ENCODE measurements around the gene VPS26C. TPM values are rescaled to one million over a fixed set of nuclear protein-coding genes. Genes with fewer than 3 reads are reported as not detected.
"Not testable (repeated sequence)": the region's sequence is repeated elsewhere in the genome, so short reads cannot be mapped to it uniquely, and the experiment has no call there.

Gene VPS26C
- polyA plus RNA-seq, 2 of the 4 experiments (the other 2 are of a cell fraction), result 24.2 to 29.5 TPM

DNA sequence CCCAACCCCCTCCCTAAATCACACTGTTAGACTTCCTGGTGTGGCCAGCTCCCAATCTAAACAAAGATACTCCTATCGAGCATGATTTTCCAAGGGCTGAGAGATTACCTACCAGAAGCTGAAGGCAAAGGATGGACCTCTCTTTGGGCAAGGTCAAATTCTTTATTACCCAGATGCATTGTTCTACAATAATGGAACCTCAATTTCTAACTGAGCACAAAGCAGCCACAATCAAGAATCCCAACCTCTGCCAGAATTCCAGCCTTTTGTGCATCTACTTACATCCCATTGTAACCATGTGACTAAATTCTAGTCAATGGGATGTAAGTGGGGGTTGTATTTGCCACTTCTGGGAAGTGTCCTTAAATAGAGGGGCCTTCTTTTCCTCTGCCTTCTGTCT lies 24.9 kb upstream of the VPS26C start:
- Histone ChIP-seq H3K4me1 (no peaks in the 10 kb centered on the region), H3K27ac (no peak overlapping the region), H3K9me3 (no peaks in the 10 kb centered on the region), H3K4me2 (no peak overlapping the region), H3K4me3 (no peak overlapping the region)
- no peak for DNase-seq (ENCODE audit: low read depth in 1 of 2, low spot score in 1 of 2)
- FAIRE-seq, result no peak
- ATAC-seq, result no peak
- POLR2A ChIA-PET, result no interaction called here
- CTCF ChIA-PET, result no interaction called here
- no peak for TF ChIP-seq NFE2L2 (conservative IDR thresholded peaks at IDR 0.05; ENCODE audit: low read length)
- TF ChIP-seq FOSB (CRISPR knock-in tag; IDR thresholded peaks at IDR 0.05), result no peak
- TF ChIP-seq HDAC2 (IDR thresholded peaks at IDR 0.05), result no peak
- no peak for TF ChIP-seq RAD21 (conservative IDR thresholded peaks at IDR 0.05 in 1 of 2, IDR thresholded peaks at IDR 0.05 in 1 of 2)
- TF ChIP-seq GATA3 (IDR thresholded peaks at IDR 0.05; ENCODE audit: borderline replicate concordance), result no peak
- TF ChIP-seq SREBF2 (IDR thresholded peaks at IDR 0.05), result no peak
- no peak for TF ChIP-seq MAZ (IDR thresholded peaks at IDR 0.05; ENCODE audit: borderline replicate concordance, low read depth, low read length)
- no peak for TF ChIP-seq EHF (CRISPR knock-in tag; IDR thresholded peaks at IDR 0.05)
- no peak for TF ChIP-seq SMC3 (IDR thresholded peaks at IDR 0.05)
- no peak for TF ChIP-seq POLR2A (IDR thresholded peaks at IDR 0.05; ENCODE audit: low read length)
- TF ChIP-seq RARB (CRISPR knock-in tag; IDR thresholded peaks at IDR 0.05), result no peak
- TF ChIP-seq, protein P1, sequence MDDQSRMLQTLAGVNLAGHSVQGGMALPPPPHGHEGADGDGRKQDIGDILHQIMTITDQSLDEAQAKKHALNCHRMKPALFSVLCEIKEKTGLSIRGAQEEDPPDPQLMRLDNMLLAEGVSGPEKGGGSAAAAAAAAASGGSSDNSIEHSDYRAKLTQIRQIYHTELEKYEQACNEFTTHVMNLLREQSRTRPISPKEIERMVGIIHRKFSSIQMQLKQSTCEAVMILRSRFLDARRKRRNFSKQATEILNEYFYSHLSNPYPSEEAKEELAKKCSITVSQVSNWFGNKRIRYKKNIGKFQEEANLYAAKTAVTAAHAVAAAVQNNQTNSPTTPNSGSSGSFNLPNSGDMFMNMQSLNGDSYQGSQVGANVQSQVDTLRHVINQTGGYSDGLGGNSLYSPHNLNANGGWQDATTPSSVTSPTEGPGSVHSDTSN (IDR thresholded peaks at IDR 0.05), result no peak
- WGBS (ENCODE audit: missing lambda C conversion rate), result 23% methylated on average over 1 of the region's 1 CpG

DNA sequence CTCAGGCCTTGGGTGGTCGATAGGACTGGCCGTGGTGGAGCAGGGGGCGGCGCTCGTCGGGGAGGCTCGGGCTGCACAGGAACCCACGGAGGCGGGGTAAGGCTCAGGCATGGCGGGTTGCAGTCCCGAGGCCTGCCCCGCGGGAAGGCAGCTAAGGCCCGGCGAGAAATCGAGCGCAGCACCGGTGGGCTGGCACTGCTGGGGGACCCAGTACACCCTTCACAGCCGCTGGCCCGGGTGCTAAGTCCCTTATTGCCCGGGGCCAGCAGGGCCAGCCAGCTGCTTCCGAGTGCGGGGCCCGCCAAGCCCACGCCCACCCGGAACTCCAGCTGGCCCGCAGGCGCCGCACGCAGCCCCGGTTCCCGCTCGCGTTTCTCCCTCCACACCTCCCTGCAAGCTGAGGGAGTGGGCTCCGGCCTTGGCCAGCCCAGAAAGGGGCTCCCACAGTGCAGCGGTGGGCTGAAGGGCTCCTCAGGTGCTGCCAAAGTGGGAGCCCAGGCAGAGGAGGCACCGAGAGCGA lies 16.1 kb upstream of the VPS26C start:
- ATAC-seq; H3K4me1 ChIP-seq; H3K9me3 ChIP-seq; H3K27ac ChIP-seq; POLR2A ChIA-PET; H3K4me2 ChIP-seq; H3K4me3 ChIP-seq; DNase-seq (ENCODE audit: low read depth in 1 of 2, low spot score in 1 of 2); FAIRE-seq: not testable (repeated sequence)
- CTCF ChIA-PET, result interaction anchor here (1.2 kb wide), 1 partner anchor 15 kb away, joined by 6 read pairs; no protein-coding TSS in a partner anchor
- WGBS (ENCODE audit: missing lambda C conversion rate), result 84% methylated on average over 13 of the region's 38 CpGs

DNA sequence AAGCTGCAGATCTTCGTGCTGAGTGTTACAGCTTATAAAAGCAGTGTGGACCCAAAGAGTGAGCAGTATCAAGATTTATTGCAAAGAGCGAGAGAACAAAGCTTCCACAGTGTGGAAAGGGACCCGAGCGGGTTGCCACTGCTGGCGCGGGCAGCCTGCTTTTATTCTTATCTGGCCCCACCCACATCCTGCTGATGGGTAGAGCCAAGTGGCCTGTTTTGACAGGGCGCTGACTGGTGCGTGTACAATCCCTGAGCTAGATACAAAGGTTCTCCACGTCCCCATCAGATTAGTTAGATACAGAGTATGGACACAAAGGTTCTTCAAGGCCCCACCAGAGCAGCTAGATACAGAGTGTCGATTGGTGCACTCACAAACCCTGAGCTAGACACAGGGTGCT lies 15.5 kb upstream of the VPS26C start:
- POLR2A ChIA-PET, result not testable (repeated sequence)

DNA sequence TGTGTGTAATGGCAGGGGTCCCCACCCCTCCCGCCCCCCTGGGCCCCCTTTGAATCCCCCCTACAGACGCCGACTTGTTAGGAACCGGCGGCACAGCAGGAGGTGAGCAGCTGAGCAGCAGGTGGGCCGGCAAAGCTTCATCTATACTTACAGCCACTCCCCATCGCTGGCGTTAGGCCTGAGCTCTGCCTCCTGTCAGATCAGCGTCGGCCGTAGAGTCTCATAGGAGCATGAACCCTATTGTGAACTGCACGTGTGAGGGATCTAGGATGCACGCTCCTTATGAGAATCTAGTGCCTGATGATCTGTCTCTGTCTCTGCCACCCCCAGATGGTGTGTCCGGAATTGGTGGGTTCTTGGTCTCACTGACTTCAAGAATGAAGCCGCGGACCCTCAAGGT lies 14.9 kb upstream of the VPS26C start:
- no peak overlapping the region for H3K4me3 ChIP-seq
- H3K4me1 ChIP-seq, result no peaks in the 10 kb centered on the region
- no peak overlapping the region for H3K27ac ChIP-seq
- ChIA-PET CTCF (no interaction called here), POLR2A (interaction anchor here (0.6 kb wide), 1 partner anchor 85 kb away, joined by 3 read pairs; the partner anchor contains the start of gene DYRK1A)
- no peak overlapping the region for H3K4me2 ChIP-seq
- 59% methylated on average over 16 of the region's 16 CpGs for WGBS (ENCODE audit: missing lambda C conversion rate)
- TF ChIP-seq CEBPB (IDR thresholded peaks at IDR 0.05), result no peak
- TF ChIP-seq NFE2L2 (conservative IDR thresholded peaks at IDR 0.05; ENCODE audit: low read length), result no peak
- no peak for TF ChIP-seq GATA3 (IDR thresholded peaks at IDR 0.05; ENCODE audit: borderline replicate concordance)
- no peak for TF ChIP-seq EP300 (IDR thresholded peaks at IDR 0.05)
- no peak for TF ChIP-seq MYC (IDR thresholded peaks at IDR 0.05; ENCODE audit: borderline replicate concordance, low read length)
- TF ChIP-seq KDM5A (IDR thresholded peaks at IDR 0.05), result no peak
- no peak for TF ChIP-seq KDM1A (IDR thresholded peaks at IDR 0.05; ENCODE audit: low read depth)
- TF ChIP-seq RNF2 (IDR thresholded peaks at IDR 0.05; ENCODE audit: borderline replicate concordance, low read depth), result no peak
- no peak for TF ChIP-seq TP53 (CRISPR knock-in tag; IDR thresholded peaks at IDR 0.05)
- TF ChIP-seq CBX2 (IDR thresholded peaks at IDR 0.05; ENCODE audit: borderline replicate concordance, low read depth), result no peak
- TF ChIP-seq FOXS1 (CRISPR knock-in tag; IDR thresholded peaks at IDR 0.05), result no peak
- TF ChIP-seq ZC3H11A (IDR thresholded peaks at IDR 0.05), result no peak
- no peak for TF ChIP-seq JUNB (IDR thresholded peaks at IDR 0.05)
- no peak for TF ChIP-seq MAZ (IDR thresholded peaks at IDR 0.05; ENCODE audit: borderline replicate concordance, low read depth, low read length)
- no peak for TF ChIP-seq NR3C1 (IDR thresholded peaks at IDR 0.05)
- TF ChIP-seq, protein P1 (IDR thresholded peaks at IDR 0.05), result no peak
- TF ChIP-seq, protein P2, sequence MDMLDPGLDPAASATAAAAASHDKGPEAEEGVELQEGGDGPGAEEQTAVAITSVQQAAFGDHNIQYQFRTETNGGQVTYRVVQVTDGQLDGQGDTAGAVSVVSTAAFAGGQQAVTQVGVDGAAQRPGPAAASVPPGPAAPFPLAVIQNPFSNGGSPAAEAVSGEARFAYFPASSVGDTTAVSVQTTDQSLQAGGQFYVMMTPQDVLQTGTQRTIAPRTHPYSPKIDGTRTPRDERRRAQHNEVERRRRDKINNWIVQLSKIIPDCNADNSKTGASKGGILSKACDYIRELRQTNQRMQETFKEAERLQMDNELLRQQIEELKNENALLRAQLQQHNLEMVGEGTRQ (IDR thresholded peaks at IDR 0.05), result no peak
- no peak for TF ChIP-seq NPAS2 (CRISPR knock-in tag; IDR thresholded peaks at IDR 0.05; ENCODE audit: borderline replicate concordance)
- TF ChIP-seq TFCP2L1 (CRISPR knock-in tag; IDR thresholded peaks at IDR 0.05), result no peak
- FAIRE-seq (no peak), DNase-seq (ENCODE audit: low read depth in 1 of 2, low spot score in 1 of 2) (no peak), ATAC-seq (no peak)
- H3K9me3 ChIP-seq, result no peaks in the 10 kb centered on the region

More for the DNA sequence above, 15.5 kb upstream of the VPS26C start:
- ATAC-seq; H3K4me2 ChIP-seq; FAIRE-seq; H3K27ac ChIP-seq; H3K4me3 ChIP-seq; H3K9me3 ChIP-seq; H3K4me1 ChIP-seq; DNase-seq (ENCODE audit: low read depth in 1 of 2, low spot score in 1 of 2); CTCF ChIA-PET: not testable (repeated sequence)
- 89% methylated on average over 10 of the region's 10 CpGs for WGBS (ENCODE audit: missing lambda C conversion rate)
